GM18861 (cell line): Measurements from ENCODE around the gene MT1B.
"Not testable (repeated sequence)": the region's sequence is repeated elsewhere in the genome, so short reads cannot be mapped to it uniquely, and the experiment has no call there.

ENCODE experiments used
- ATAC-seq: cut with Tn5 transposase; IDR thresholded peaks from one replicate; pipeline ENCODE4 v1.9.1; 2021; ENCODE audit not compliant: unreplicated experiment

The MT1B gene

DNA sequence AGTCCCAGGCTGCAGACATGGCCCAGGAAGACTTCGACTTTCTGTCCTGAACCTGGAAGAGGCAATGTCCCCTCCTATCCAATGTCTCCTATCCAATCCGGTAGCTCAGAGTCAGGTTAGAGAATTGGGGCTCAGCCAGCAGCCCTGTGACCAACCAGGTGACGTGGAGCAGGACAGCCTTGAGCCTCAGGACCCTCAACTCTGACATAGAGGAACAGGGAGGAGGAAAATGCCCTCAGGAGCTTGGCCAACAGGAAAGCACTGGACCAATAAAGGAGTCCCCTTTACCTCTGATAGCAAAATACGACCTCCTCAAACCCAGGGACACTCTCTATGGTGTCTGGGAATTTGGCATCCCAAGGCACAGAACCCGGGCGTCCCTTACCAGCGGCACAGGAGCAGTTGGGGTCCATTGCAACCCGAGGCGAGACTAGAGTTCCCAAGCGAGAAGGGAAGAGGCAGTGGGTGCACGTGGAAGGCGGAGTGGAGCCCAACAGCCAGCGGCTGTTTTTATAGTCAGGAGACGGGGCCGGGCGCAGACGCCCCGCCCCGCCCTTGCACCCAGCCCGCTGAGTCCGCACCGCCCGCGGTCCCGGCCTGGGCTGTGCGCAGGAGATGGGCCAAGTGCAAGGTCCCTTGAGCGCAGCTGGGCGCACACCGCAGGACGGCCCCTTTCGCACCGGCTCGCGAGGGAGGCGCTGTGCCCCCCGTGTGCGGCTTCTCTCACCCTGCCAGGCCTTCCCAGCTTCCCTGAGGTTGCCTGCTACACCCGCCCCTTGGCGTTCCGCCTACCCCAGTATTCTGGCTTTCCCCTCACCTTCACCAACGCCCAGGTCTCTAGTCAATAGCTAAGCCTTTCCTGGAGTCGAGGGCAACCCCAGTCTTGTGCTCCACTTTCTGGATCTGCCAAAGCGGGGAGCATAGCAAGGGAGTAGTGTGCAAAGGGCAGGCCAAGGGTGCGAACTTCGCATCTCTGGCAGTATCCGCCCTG is 16.2 kb downstream of the MT1B start, which contains the start of gene MT1G:
Gene MT1G (minus strand): TSS at position 485 of the 991 bp plus-strand sequence. CDS start 72 bp downstream, at position 413.
- ATAC-seq, result no peak

DNA sequence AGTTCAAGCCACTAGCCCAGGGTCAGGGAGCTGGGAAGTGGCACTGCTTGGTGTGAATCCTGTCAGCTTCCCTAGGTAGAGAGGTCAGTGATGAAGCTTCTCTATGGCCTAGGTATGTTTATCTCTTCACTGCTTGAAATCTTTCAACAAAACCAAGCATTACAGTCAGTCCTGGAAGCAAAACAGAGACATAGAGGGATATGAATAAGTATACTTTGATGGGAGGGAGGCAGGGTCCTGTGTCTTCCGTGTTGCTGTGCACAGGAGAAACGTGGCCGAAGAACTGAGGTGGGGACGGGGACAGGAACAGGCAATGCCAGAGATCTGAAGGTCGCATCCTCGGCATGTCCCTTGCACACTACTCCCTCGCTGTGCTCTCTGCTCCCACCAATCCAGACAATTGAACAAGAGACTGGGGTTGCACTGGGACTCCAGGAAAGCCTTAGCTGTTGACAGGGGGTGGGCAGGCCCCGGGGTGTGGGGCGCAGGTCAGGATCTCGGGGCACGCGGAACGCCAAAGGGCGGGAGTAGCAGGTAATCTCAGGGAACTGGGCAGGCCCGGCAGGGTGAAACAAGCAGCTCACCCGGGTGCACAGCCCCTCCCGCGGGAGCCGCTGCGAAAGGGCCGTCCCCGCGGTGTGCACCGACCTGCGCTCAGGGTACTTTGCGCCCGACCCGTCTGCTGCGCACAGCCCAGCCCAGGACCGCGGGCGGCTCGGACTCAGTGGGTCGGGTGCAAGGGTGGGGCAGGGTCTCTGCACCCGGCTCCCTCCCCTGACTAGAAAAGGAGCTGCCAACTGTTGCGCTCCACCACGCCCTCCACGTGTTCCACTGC is 17.5 kb downstream of the MT1B start, which contains the start of gene MT1H:
Gene MT1H (plus strand): TSS at position 810 of the 835 bp plus-strand sequence. CDS start 71 bp downstream, outside the sequence.
- ATAC-seq, result no peak

DNA sequence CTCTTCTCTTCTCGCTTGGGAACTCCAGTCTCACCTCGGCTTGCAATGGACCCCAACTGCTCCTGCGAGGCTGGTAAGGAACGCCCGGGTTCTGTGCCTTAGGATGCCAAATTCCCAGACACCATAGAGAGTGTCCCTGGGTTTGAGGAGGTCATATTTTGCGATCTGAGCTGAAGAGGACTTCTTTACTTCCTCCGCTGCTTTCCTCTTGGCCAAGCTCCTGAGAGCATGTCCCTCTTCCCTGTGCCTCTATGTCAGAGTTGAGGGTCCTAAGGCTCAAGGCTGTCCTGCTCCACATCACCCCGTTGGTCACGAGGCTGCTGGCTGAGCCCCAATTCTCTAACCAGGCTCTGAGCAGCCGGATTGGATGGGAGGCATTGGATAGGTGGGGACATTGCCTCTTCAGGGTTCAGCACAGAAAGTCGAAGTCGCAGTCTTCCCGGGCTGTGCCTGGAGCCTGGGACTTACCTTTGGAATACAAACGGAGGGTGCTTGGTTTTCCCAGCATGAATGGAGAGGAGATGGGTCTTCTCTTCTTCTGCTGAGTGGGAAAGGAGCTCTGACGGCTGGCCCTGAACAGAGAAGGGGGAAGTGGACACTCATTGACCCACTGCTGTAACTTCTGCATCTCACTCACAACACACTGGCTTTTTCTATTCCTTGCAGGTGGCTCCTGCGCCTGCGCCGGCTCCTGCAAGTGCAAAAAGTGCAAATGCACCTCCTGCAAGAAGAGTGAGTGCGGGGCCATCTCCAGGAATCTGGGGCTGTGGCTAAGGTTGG is 18.3 kb downstream of the MT1B start:
- no peak for ATAC-seq

DNA sequence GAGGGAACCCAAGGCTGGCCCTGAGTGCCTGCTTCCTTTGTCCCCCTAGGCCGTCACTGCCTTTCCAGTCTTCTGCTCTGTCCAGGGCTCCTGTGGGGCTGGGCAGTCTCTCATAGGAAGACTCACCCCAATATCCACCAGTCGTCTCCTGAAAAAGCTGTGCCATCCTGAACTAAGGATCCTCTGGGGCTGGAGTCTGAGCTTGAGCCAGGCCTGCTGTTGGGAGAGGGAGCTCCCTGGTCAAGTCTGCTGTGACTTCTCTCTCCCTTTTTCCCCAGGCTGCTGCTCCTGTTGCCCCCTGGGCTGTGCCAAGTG is 18.9 kb downstream of the MT1B start:
- no peak for ATAC-seq

DNA sequence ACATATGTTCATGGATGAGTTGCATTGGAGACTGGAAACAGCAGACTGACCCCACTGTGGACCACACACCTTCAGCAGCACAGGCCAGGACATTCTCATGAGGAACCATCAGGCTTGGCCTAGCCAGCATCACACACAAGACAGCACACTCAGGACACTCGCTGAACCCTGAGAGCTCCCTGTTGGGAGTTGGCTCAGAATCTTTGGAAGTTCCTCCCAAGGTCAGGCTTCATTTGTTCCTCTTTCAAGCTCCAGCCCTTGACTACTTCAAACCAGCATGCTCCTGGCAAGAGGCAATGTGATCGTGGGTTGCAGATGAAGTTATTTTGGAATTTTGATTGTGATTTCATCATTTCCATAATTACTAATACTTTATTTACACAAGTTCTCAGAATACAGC is 20.0 kb downstream of the MT1B start:
- not testable (repeated sequence) for ATAC-seq

- ATAC-seq, result not testable (repeated sequence)
These were observed 20.5 kb downstream of the MT1B start for GRCh38 chr16:56672171-56672570.

DNA sequence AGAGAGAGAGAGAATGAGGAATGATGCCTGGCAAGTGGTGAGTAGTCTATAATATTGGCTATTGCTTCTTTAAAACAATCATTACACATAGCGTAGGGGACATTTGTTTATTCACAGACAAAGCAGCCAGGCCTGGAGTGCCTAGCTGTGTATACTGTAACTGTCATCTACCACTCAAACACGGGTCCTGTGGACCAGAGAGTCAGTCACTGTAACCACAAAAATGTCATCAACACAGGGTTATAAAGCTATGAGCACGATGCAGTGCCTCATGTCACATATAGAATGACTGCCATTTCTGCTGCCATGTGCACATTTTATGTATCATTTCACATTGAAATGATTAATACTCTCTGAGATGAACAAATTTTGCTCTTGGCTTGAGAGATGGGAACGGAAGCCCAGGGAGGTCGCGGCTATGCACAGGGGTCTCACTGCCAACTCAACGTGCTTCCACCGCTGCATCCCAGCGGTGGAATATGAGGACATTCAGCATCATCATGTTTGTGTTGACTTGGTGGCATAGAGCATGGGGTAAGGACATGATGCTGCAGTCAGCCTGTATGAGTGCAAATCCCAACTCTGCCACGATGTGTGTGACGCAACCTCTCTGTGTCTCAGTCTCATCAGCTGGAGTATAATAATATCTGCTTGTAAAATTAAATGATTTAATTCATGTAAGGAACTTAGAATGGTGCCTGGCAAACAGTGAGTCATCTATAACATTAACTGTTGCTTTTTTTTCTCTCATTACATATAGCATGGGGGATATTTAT is 21.3 kb downstream of the MT1B start:
- no peak for ATAC-seq

- no peak for ATAC-seq
These were observed 22.2 kb downstream of the MT1B start for GRCh38 chr16:56673921-56674320.

DNA sequence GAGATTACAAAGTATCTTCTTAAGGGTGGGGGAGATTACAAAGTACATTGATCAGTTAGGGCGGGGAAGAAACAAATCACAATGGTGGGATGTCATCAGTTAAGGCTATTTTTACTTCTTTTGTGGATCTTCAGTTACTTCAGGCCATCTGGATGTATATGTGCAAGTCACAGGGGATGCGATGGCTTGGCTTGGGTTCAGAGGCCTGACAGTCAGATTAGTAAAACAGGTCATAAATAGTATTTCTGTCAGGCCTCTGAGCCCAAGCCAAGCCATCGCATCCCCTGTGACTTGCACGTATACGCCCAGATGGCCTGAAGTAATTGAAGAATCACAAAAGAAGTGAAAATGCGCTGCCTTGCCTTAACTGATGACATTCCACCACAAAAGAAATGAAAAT is 22.9 kb downstream of the MT1B start:
- not testable (repeated sequence) for ATAC-seq

- ATAC-seq, result no peak
These were observed 24.1 kb downstream of the MT1B start for GRCh38 chr16:56675685-56676210.

GRCh38 chr16:56677474-56677873 is 25.8 kb downstream of the MT1B start:
- no peak for ATAC-seq

DNA sequence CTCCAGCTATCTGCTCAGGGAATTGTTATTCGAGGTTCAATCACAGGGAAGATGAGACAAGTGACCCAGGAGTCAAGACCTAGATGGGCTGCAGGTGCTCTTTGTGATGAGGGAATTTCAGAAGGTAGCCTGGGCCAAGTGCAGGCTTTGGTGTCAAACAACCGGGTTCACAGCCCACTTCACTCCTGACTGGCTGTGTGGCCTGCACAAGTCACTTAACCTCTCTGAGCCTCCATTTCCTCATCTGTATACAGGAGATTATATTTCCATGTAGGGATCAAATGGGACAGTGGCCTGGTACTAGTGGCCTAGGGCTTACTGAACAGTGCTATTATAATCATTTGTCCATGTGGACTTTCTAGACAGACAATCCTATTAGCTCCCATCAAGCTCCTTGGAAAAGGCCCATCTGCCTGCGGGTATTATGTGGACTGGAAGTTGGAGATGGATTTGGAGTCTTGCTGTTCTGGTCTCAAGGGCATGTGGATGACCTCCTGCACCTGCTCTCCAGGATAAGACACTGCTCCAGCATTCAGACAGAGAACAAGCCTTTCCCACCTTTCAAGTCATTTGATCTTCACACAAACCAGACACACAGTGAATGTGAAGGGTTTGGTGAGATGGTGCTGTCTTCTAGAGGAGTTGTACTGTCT is 27.5 kb downstream of the MT1B start:
- ATAC-seq, result no peak

DNA sequence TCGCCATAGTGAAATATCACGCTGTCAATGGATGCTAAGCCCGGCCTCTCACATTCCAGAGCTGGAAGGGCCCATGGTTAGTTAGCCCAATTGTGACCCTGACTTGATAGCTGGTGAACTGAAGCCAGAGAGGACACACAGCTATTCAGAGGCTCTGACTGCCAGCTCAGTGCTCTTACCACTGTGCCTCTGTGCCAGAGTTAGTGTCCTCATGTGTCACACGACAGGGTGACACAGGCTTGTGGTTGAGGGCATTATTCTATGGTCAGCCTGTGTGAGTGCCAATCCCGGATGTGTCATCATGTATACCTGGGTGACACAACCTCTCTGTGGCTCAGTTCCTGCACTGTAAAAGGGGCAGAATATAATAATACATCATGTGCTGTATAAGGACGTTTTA is 28.1 kb downstream of the MT1B start:
- no peak for ATAC-seq

DNA sequence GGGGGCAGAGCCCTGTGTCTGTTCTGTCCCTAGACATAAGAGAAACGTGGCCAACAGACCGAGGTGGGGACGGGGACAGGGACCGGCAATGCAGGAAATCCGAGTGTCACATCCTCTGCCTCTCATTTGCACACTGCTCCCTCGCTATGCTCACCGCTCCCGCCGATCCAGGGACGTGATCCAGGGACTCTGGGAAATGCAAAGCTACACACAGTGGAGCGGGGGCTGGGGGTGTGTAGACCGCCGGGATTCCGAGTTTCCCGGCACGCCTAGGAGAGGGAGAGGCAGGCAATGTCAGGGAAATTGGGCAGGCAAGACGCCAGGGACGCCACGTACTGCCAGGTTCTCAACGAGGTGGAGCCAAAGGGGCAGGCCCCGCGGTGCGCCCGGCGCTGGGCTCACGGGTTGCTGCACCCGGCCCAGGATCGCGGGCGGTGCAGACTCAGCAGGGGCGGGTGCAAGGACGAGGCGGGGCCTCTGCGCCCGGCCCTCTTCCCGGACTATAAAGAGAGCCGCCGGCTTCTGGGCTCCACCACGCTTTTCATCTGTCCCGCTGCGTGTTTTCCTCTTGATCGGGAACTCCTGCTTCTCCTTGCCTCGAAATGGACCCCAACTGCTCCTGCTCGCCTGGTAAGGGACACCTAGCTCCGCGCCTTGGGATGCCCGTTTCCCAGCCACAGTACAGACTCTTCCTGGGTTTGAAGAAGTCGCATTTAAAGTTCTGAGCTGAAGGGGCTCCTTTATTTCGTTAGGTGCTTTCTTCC is 30.4 kb downstream of the MT1B start, which contains the start of gene MT1X:
Gene MT1X (plus strand): TSS at position 532 of the 764 bp plus-strand sequence. CDS start 71 bp downstream, at position 603.
- peak; percentile 96 for ATAC-seq

DNA sequence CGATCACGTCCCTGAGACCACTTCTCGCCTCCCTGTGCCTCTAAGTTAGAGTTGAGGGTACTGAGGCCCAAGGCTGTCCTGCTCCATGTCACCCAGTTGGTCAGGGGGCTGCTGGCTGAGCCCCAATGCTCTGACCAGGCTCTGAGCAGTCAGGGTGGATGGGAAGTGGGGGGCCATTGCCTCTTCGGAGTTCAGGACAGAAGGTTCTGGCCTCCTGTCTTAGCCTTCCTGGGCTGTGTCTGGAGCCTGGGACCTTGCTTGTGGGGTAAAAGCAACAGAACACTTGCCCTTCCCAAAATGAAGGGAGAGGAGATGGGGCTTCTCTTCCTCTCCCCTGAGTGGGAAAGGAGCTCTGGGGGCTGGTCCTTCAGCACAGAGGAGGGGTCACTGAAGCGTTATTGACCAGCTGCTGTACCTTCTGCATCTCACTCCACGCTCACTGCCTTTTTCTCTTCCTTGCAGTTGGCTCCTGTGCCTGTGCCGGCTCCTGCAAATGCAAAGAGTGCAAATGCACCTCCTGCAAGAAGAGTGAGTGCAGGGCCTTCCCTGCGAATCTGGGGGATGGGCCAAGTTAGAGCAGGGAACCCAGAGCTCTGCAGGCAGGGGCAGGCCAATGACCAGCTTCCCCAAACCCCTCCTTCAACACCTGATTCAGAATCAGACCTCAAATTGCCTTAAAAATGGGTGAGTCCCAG is 31.2 kb downstream of the MT1B start:
- no peak for ATAC-seq

DNA sequence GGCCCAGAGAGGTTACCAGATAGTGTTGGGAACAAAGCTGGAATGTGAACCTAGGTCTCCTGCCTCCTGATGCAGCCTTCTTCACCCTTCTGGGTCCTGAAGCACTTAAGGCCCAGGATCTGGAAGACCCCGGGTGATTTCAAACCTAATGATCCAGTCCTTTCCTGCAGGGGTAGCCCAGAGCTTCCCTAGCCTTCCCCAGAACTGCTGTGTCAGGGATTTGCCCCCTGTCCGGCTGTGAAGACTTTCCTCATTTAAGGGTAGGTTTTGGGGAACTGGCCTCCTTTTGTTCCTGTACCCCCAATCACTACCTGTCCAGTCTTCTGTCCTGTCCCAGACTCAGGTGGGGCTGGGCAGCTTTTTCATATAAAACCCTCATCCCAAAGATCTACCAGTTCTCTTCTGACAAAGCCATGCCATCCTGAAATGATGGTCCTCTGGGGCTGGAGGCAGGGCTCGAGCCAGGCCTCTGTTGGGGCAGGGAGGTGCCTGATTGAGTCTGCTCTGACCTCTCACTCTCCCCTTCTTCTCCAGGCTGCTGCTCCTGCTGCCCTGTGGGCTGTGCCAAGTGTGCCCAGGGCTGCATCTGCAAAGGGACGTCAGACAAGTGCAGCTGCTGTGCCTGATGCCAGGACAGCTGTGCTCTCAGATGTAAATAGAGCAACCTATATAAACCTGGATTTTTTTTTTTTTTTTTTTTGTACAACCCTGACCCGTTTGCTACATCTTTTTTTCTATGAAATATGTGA is 31.9 kb downstream of the MT1B start:
- no peak for ATAC-seq

DNA sequence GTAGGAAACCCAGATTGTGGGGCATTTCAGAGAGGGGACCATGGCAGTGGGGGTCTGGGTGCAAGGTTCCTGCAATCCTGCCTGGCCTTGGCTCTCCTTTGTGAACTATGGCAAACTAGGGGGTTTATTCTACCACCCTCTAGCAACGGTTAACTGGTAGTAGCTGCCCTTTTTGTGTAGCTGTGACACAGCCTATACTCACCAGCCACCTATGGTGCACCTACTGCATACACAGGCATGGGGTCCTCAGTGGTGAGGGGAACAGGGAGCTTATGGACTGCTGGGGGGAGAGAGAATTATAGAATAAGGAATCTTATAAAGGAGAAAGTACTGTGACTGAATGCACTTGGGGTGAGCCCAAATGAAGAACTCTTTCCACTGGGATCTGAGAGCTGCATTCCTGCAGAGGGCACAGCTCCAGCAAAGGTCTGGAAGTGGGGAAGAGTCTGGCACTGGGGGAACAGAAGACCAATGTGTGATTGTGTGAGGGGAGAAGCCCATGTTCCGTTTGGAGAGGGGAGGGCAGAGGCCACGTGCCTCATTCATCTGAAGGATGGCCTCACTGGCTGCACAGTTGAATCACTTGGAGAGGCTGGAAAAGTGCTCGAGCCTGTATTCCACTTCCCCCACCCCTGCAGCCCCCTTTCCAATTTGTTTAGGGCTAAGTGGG is 32.7 kb downstream of the MT1B start:
- no peak for ATAC-seq
